ENCODE data around the gene AURKA.

GRCh38 chr20:56431471-56431870 is 39.5 kb upstream of the AURKA start:
- no peak for TF ChIP-seq CTCF (IDR thresholded peaks at IDR 0.05)
- no peak for TF ChIP-seq POLR2A (IDR thresholded peaks at IDR 0.05)

Data from thyroid gland (tissue), 4 donors.